Activated T-cell treated with anti-CD3 and anti-CD28 coated beads, Interleukin-2, amount 50 U/mL, for 24 hours (primary cell): ENCODE measurements around the gene KLK1.
"Not testable (repeated sequence)": the region's sequence is repeated elsewhere in the genome, so short reads cannot be mapped to it uniquely, and the experiment has no call there.

Source experiments
- DNase-seq: peaks from one replicate; pipeline ENCODE4 v3.0.0-alpha.2; 2020
- H3K27ac Mint-ChIP-seq: 2 replicates; pipeline ENCODE4 v1.8.0; 2020; ENCODE audit warnings: mild to moderate bottlenecking, mixed read lengths
- H3K27me3 Mint-ChIP-seq: 2 replicates; pipeline ENCODE4 v1.8.0; 2020; ENCODE audit warnings: mixed read lengths
- H3K36me3 Mint-ChIP-seq: 2 replicates; pipeline ENCODE4 v1.8.0; 2020; ENCODE audit warnings: low read depth, mixed read lengths
- H3K4me1 Mint-ChIP-seq: 2 replicates; pipeline ENCODE4 v1.8.0; 2020; ENCODE audit warnings: low read depth, mixed read lengths
- H3K4me3 Mint-ChIP-seq: 2 replicates; pipeline ENCODE4 v1.8.0; 2020; ENCODE audit warnings: mild to moderate bottlenecking, moderate library complexity, mixed read lengths
- H3K9me3 Mint-ChIP-seq: 2 replicates; pipeline ENCODE4 v1.8.0; 2020; ENCODE audit warnings: mixed read lengths

The KLK1 gene

GRCh38 chr19:50814883-50815282 lies 8.7 kb downstream of the KLK1 start:
- Mint-ChIP-seq H3K9me3 (no peaks in the 10 kb centered on the region), H3K4me1 (peaks cover 32% of the 10 kb centered on the region), H3K27ac (no peak overlapping the region), H3K36me3 (no peaks in the 10 kb centered on the region), H3K27me3 (peaks cover 55% of the 10 kb centered on the region), H3K4me3 (no peak overlapping the region)
- no peak for DNase-seq

DNA sequence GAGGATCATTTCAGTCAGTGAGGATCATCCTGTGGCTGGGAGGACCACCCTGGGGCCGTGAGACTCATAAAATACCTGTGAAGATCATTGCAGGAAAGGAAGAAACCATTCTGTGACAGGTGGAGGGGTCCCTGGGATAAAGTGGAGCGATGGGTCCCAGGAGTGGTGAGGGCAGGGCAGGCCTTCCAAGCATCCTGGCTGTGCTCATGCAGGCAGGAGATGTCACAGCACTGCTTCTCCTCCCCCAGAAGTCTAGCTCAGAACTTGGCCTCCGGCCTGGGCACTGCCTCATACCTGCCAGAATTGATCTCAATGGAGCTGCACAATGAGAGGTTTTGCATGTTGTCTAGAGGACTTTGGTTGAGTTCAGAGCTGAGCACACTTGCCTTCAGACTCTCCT lies 11.1 kb downstream of the KLK1 start:
- Mint-ChIP-seq H3K27ac (no peak overlapping the region), H3K36me3 (no peaks in the 10 kb centered on the region), H3K4me3 (no peak overlapping the region), H3K9me3 (no peaks in the 10 kb centered on the region), H3K4me1 (peaks cover 16% of the 10 kb centered on the region), H3K27me3 (peaks cover 35% of the 10 kb centered on the region)
- DNase-seq = no peak

- H3K9me3 Mint-ChIP-seq, DNase-seq, H3K36me3 Mint-ChIP-seq, H3K4me3 Mint-ChIP-seq, H3K4me1 Mint-ChIP-seq, H3K27ac Mint-ChIP-seq: not testable (repeated sequence)
- peaks cover 29% of the 10 kb centered on the region for H3K27me3 Mint-ChIP-seq
These were observed 11.9 kb downstream of the KLK1 start for GRCh38 chr19:50811622-50812238.

- H3K36me3 Mint-ChIP-seq = peaks cover 8% of the 10 kb centered on the region
- no peak overlapping the region for H3K4me3 Mint-ChIP-seq
- H3K27ac Mint-ChIP-seq = no peak overlapping the region
- H3K27me3 Mint-ChIP-seq = peaks cover 5% of the 10 kb centered on the region
- H3K4me1 Mint-ChIP-seq = peaks cover 14% of the 10 kb centered on the region
- DNase-seq = no peak
- no peaks in the 10 kb centered on the region for H3K9me3 Mint-ChIP-seq
These were observed 14.7 kb downstream of the KLK1 start for GRCh38 chr19:50808856-50809255.

- peak overlapping the region; percentile 100 for H3K27ac Mint-ChIP-seq
- peaks cover 38% of the 10 kb centered on the region for H3K4me1 Mint-ChIP-seq
- DNase-seq = peak; percentile 99
- H3K27me3 Mint-ChIP-seq = no peaks in the 10 kb centered on the region
- H3K36me3 Mint-ChIP-seq = peaks cover 49% of the 10 kb centered on the region
- no peaks in the 10 kb centered on the region for H3K9me3 Mint-ChIP-seq
- peak overlapping the region; percentile 99 for H3K4me3 Mint-ChIP-seq
These were observed 18.9 kb downstream of the KLK1 start for GRCh38 chr19:50804420-50805272.

DNA sequence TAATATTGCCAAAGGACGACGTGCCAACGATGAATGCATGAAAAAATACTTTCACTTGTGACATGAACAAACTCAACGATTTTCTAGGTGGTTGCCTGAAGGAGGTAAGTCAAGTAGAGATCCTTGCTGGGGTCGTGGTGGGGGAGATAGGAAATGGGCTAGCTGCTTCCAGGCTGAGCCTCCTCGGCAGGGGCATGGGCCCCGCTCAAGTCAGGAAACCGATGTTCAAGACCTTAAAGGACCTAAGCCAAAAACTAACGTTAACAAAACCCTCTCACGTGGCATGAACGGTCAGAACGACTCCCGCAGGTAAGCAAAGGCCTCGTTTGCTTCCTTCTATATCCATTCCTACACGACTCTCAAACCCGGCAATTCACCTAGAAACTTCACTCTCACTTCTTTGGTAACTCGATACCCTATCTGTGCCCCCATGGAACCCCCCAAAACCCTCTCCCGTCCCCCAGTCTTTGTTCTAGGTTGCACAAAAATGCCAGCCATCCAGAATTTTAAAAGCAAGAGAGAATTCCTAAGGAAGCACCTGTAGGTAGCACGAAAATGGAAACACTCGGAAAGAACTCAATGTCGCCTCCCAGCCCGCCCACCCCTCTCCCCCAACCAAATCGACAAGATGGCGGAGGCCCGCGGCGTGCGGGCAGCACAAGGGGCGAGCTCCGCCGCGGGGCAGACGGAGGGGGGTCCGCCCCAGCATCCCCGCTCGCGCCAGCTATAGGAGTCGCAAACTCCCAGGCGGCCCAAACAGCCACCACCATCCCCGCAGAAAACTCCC lies 19.8 kb downstream of the KLK1 start:
- Mint-ChIP-seq H3K4me1 (peaks cover 38% of the 10 kb centered on the region), H3K9me3 (no peaks in the 10 kb centered on the region), H3K27ac (peak overlapping the region; percentile 100), H3K36me3 (peaks cover 57% of the 10 kb centered on the region), H3K4me3 (peak overlapping the region; percentile 99), H3K27me3 (no peaks in the 10 kb centered on the region)
- peak; percentile 58 for DNase-seq

- Mint-ChIP-seq H3K27ac (peak overlapping the region; percentile 88), H3K27me3 (no peaks in the 10 kb centered on the region), H3K36me3 (peaks cover 80% of the 10 kb centered on the region), H3K4me3 (peak overlapping the region; percentile 99), H3K4me1 (peaks cover 37% of the 10 kb centered on the region), H3K9me3 (no peaks in the 10 kb centered on the region)
- no peak for DNase-seq
These were observed 22.5 kb downstream of the KLK1 start for GRCh38 chr19:50801107-50801506.

- DNase-seq = no peak
- H3K9me3 Mint-ChIP-seq = no peaks in the 10 kb centered on the region
- peaks cover 83% of the 10 kb centered on the region for H3K36me3 Mint-ChIP-seq
- H3K27ac Mint-ChIP-seq = peak overlapping the region; percentile 14
- H3K27me3 Mint-ChIP-seq = no peaks in the 10 kb centered on the region
- H3K4me1 Mint-ChIP-seq = peaks cover 28% of the 10 kb centered on the region
- no peak overlapping the region for H3K4me3 Mint-ChIP-seq
These were observed 24.1 kb downstream of the KLK1 start for GRCh38 chr19:50799547-50799851.

DNA sequence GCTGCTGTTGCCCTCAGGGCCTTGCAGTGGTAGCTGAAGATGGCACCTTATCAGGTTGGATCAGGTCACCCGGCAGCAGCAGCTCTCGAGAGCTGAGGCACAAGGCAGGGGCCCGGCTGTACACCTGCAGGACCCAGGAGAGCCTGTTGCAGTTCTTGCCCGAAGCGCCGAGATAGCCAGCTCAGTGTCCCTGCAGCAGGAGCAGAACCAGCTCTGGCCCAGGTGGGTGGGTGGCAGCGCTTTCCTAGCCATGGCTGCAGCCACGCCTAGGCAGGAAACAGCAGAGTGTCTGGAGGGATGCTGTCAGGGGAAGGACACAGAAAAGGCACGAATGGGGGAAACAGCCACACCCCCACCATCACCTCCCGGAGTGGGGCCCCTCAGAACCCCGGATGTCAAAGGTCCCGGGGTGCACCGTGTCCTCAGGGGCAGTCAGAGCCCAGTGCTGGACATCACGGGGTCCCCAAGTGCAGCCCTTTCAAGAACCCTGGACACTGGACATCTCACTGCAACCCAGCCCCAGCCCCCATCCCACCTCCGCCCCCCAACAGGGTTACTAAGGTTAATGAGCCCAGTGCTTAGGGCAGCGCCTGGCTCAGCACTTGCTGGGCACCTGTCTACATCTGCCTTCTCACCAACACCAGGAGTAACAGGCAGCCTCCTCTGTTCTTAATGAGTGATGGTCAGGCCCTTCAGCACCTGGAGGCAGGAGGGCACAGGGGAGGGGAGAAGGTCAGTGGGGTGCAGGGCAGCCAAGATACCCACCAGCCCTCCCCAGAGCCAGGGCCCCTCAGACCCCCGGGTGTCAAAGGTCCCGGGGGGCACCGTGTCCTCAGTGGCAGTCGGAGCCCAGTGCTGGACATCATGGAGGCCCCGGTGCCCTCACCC lies 24.7 kb downstream of the KLK1 start:
- Mint-ChIP-seq H3K27me3 (no peaks in the 10 kb centered on the region), H3K36me3 (peaks cover 77% of the 10 kb centered on the region), H3K4me3 (no peak overlapping the region), H3K4me1 (peaks cover 30% of the 10 kb centered on the region), H3K9me3 (no peaks in the 10 kb centered on the region), H3K27ac (peak overlapping the region; percentile 14)
- no peak for DNase-seq

DNA sequence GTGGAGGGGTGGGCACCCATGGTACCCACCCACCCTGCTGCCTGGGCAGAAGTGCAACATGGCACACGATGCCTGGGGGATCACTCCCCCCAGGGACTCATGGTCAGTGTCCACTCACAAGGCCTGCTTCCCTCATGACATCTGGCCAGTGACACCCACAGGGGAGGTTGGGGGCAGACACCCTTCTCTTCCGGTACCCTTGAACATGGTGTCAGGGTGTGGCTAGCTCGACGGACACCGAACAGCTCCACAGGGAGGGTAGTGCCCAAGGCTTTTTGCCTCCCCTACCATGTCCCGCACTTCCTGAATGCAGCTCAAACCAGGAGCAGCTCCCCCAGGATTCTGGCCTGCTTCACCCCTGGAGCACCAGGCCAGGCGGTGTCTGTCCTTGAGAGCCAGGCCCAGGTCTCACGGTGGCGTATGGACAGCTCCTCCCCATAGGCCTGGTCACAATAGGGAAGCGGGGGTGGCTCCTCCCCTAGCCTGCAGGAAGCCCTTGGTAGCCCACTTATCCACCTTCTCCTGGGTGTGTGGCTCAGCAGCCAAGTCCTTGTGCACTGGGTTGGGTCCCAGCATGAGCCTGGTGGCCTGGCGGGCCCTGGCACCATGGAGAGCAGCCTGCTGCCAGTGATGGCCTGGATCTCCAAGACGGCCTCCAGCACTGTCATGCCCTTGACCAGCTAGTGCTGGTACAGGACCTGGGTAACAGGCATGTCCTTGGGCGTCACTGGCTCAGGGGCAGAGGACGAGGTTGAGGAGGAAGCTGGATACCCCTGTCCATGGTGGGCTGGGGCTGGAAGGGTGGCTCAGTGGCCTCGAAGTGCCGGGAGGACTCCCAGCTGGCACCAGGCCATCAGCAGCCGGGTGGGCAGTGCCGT lies 25.6 kb downstream of the KLK1 start:
- Mint-ChIP-seq H3K4me1 (peaks cover 30% of the 10 kb centered on the region), H3K27ac (peak overlapping the region; percentile 55), H3K27me3 (no peaks in the 10 kb centered on the region), H3K4me3 (no peak overlapping the region), H3K36me3 (peaks cover 68% of the 10 kb centered on the region), H3K9me3 (no peaks in the 10 kb centered on the region)
- no peak for DNase-seq

- H3K9me3 Mint-ChIP-seq = no peaks in the 10 kb centered on the region
- H3K36me3 Mint-ChIP-seq = peaks cover 62% of the 10 kb centered on the region
- no peaks in the 10 kb centered on the region for H3K27me3 Mint-ChIP-seq
- H3K27ac Mint-ChIP-seq = no peak overlapping the region
- no peak overlapping the region for H3K4me3 Mint-ChIP-seq
- H3K4me1 Mint-ChIP-seq = peaks cover 24% of the 10 kb centered on the region
- DNase-seq = no peak
These were observed 26.2 kb downstream of the KLK1 start for GRCh38 chr19:50797429-50797780.

DNA sequence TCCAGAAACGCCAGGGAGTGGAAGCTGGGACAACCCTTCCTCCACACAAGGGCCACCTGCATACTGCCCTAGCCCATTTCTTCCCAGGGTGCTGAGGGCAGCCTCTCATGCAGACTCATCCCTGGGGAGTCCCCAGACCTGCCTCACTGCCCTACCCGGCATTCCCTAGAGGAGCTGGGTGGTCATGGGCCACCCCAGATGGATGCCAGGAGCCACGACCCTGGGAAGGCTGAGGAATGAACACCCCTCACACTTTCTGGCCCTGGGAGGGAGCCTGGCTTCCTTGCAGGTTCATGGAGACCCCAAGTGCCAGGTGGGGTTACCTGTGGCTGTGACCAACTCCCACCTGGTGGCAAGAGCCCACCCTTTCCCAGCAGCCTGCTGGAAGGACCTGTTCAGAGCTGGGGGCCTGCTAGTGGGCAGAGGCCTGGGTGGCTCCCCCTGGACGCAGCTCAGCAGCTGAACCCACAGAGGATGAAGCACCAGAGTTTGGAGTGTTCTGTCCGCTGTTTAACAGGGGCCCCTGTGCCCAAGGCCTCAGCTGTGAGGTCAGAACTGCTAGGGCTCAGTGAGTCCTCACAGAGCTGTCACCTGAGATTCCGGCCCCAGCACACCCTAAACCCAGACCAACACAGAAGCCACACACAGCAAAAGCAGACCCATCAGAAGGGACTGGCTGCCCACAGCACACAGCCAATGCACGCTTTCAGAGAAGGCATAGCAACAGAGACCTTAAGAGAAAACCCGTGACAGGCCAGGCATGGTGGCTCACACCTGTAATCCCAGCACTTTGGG lies 26.8 kb downstream of the KLK1 start:
- Mint-ChIP-seq H3K9me3 (no peaks in the 10 kb centered on the region), H3K4me3 (no peak overlapping the region), H3K27ac (peak overlapping the region; percentile 51), H3K27me3 (no peaks in the 10 kb centered on the region), H3K4me1 (peaks cover 18% of the 10 kb centered on the region), H3K36me3 (peaks cover 57% of the 10 kb centered on the region)
- DNase-seq = peak; percentile 48

DNA sequence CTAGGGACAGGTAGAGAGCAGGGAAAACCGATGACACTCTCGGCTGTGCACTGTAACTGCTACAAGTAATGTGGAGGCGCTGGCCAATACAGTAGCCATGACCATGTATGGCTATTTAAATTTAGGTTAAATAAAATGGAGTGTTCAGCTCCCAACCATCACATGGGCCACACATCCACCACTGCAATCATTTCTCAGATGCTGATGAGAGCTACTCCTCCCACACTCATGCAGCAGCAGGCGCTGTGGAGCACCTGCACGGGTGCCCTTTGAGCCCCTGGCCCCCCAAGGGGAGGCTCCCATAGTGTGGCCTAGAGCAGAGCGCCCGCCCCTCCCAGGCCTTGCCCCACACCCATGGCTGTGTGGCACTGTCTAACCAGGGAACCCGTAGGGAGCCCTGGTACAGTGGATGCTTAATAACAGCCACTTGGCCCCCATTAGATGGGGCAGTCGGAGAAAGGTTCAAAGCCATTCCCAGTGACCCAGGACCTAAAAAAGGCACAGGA lies 27.4 kb downstream of the KLK1 start:
- peak; percentile 58 for DNase-seq
- H3K27ac Mint-ChIP-seq = no peak overlapping the region

More for the DNA sequence above, 27.4 kb downstream of the KLK1 start:
- H3K27me3 Mint-ChIP-seq = no peaks in the 10 kb centered on the region
- H3K36me3 Mint-ChIP-seq = peaks cover 50% of the 10 kb centered on the region
- no peaks in the 10 kb centered on the region for H3K9me3 Mint-ChIP-seq
- peaks cover 17% of the 10 kb centered on the region for H3K4me1 Mint-ChIP-seq
- no peak overlapping the region for H3K4me3 Mint-ChIP-seq
